Activated CD8-positive, alpha-beta memory T cell treated with anti-CD3 and anti-CD28 coated beads, Interleukin-2, amount 50 U/mL, for 1 hour (primary cell): ENCODE data around the gene CCDC80.
A peak's percentile ranks its signal among the peaks of the same experiment; 100 is the strongest.
"Not testable (repeated sequence)": the region's sequence is repeated elsewhere in the genome, so short reads cannot be mapped to it uniquely, and the experiment has no call there.

Experiments used
- DNase-seq: peaks from one replicate; pipeline ENCODE4 v3.0.0-alpha.2; 2020; ENCODE audit errors: extremely low read depth

CCDC80 gene

GRCh38 chr3:112640930-112641801 lies at the start of gene CCDC80:
Gene CCDC80 (minus strand): TSS chr3:112641143. CDS start chr3:112639905, 1,238 bp downstream.
- no peak for DNase-seq

- DNase-seq: no peak
These were observed 49.0 kb upstream of the CCDC80 start for GRCh38 chr3:112689989-112690388.

GRCh38 chr3:112689385-112689784 lies 48.4 kb upstream of the CCDC80 start:
- DNase-seq: no peak

- no peak for DNase-seq
These were observed 47.9 kb upstream of the CCDC80 start for GRCh38 chr3:112688819-112689218.

- DNase-seq: no peak
These were observed 47.3 kb upstream of the CCDC80 start for GRCh38 chr3:112688085-112688769.

- DNase-seq: no peak
These were observed 46.7 kb upstream of the CCDC80 start for GRCh38 chr3:112687616-112688015.

GRCh38 chr3:112687211-112687610 lies 46.3 kb upstream of the CCDC80 start:
- DNase-seq: no peak

GRCh38 chr3:112685956-112686799 lies 45.2 kb upstream of the CCDC80 start:
- no peak for DNase-seq

GRCh38 chr3:112685420-112685819 lies 44.5 kb upstream of the CCDC80 start:
- DNase-seq: no peak

- no peak for DNase-seq
These were observed 41.4 kb upstream of the CCDC80 start for GRCh38 chr3:112682361-112682760.

- no peak for DNase-seq
These were observed 40.9 kb upstream of the CCDC80 start for GRCh38 chr3:112681822-112682325.

GRCh38 chr3:112676659-112677234 lies 35.8 kb upstream of the CCDC80 start:
- DNase-seq: peak; percentile 40

- DNase-seq: no peak
These were observed 35.1 kb upstream of the CCDC80 start for GRCh38 chr3:112675943-112676535.

GRCh38 chr3:112675349-112675748 lies 34.4 kb upstream of the CCDC80 start:
- DNase-seq: no peak

- DNase-seq: no peak
These were observed 32.0 kb upstream of the CCDC80 start for GRCh38 chr3:112672716-112673541.

GRCh38 chr3:112671930-112672715 lies 31.2 kb upstream of the CCDC80 start:
- no peak for DNase-seq

GRCh38 chr3:112670824-112671223 lies 29.9 kb upstream of the CCDC80 start:
- DNase-seq: no peak

GRCh38 chr3:112667599-112667998 lies 26.7 kb upstream of the CCDC80 start:
- DNase-seq: no peak

- DNase-seq: not testable (repeated sequence)
These were observed 24.1 kb upstream of the CCDC80 start for GRCh38 chr3:112665009-112665408.
